Stimulated activated CD8-positive, alpha-beta memory T cell treated with anti-CD3 and anti-CD28 coated beads, Interleukin-12 subunit alpha, Interleukin-12 subunit beta, amount 100 ng/mL, for 1 hour (primary cell): Measurements from ENCODE around the gene PKP2.

Experiments used
- DNase-seq: peaks from one replicate; pipeline ENCODE4 v3.0.0-alpha.2; 2020; ENCODE audit warnings: low read depth

The PKP2 gene

GRCh38 chr12:32896432-32897280, at the start of gene PKP2:
Gene PKP2, minus strand, starts transcription at chr12:32896777. Its CDS starts 46 bp downstream, at chr12:32896731.
- no peak for DNase-seq

GRCh38 chr12:32944195-32944594, 47.6 kb upstream of the PKP2 start:
- no peak for DNase-seq

- no peak for DNase-seq
These were observed 43.2 kb upstream of the PKP2 start for GRCh38 chr12:32939801-32940200.

GRCh38 chr12:32926963-32927362, 30.4 kb upstream of the PKP2 start:
- DNase-seq = no peak

GRCh38 chr12:32926356-32926755, 29.8 kb upstream of the PKP2 start:
- DNase-seq = no peak

- no peak for DNase-seq
These were observed 26.1 kb upstream of the PKP2 start for GRCh38 chr12:32922546-32923297.

GRCh38 chr12:32921397-32921796, 24.8 kb upstream of the PKP2 start:
- no peak for DNase-seq

- DNase-seq = no peak
These were observed 24.0 kb upstream of the PKP2 start for GRCh38 chr12:32920506-32921085.

GRCh38 chr12:32918890-32919801, 22.6 kb upstream of the PKP2 start:
- DNase-seq = no peak

- DNase-seq = no peak
These were observed 20.6 kb upstream of the PKP2 start for GRCh38 chr12:32917094-32917611.

GRCh38 chr12:32907898-32908476, 11.4 kb upstream of the PKP2 start:
- DNase-seq = no peak

GRCh38 chr12:32907166-32907565, 10.6 kb upstream of the PKP2 start:
- no peak for DNase-seq

GRCh38 chr12:32906399-32907165, 10.0 kb upstream of the PKP2 start:
- DNase-seq = no peak

GRCh38 chr12:32903763-32904162, 7.2 kb upstream of the PKP2 start:
- DNase-seq = no peak

- no peak for DNase-seq
These were observed 6.7 kb upstream of the PKP2 start for GRCh38 chr12:32903318-32903717.

GRCh38 chr12:32902287-32902997, 5.9 kb upstream of the PKP2 start:
- DNase-seq = no peak

- DNase-seq = no peak
These were observed 5.0 kb upstream of the PKP2 start for GRCh38 chr12:32901553-32901952.

GRCh38 chr12:32897687-32898573, 1.4 kb upstream of the PKP2 start:
- no peak for DNase-seq

- no peak for DNase-seq
These were observed 669 bp upstream of the PKP2 start for GRCh38 chr12:32897281-32897610.
